HG03469 (cell line): Measurements from ENCODE around the gene GOSR2.

Source experiments
- ATAC-seq: cut with Tn5 transposase; IDR thresholded peaks from one replicate; pipeline ENCODE4 v1.9.1; 2021; ENCODE audit warnings: mild to moderate bottlenecking, moderate library complexity, moderate number of reproducible peaks; ENCODE audit not compliant: unreplicated experiment

Gene GOSR2

DNA sequence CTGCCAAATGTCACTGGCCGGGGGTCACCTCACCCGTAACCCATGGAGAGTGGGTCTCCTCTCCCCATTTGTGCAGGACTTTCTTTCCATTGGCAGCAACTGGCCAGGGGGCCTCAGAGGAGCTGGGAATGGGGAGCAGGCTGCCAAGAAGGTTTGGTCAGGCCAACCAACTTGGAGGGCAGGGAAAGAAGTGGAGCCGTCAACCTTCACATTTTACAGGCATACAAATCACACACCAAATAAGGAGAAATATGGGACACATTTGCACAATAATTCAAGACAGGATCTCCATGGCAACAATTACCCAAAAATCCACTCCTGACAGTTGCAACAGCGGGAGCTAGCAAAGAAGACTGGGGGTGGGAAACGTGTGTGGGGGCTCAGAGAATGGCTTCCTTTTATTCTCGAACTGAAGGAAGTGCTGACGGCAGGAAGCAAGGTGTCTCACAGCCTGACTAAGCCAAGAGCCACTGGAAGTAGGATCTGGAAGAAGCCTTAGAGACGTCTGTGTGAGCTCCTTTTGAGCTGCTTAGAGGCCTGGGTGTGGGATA lies 35.2 kb downstream of the GOSR2 start:
- no peak for ATAC-seq

DNA sequence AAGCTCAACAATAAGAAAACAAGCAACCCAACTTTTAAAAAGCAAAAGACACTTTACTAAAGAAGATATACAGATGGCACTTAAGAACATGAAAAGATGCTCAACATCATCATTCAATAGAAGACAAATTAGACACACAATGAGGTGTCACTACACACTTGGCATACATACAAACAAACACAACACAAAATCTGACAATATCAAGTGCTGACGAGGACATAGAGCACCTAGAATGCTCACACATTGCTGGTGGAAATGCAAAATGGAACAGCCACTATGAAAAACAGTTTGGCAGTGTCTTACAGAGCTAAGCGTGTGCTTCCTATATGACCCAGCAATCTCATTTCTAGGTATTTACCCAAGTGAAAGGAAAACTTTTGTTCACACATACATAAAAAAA lies 37.2 kb downstream of the GOSR2 start:
- ATAC-seq = no peak

DNA sequence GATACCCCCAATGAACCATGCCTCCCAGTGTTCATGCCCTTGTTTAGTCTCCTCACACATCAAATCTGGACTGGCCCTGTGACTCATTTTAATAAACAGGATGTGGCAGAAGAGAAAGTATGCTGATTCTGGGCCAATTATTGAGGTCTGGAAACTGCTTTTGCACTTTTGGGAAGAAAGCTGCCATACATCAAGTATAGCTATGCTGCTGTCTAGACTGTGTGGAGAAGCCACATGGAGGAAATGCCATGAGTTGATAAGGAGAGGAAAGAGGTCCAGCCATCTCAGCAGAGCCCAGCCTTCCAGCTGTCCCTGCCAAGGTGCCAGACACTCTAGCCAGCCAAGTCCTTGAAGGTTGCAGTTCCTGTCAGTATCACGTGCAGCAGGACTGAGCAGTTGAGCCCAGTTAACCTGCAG lies 39.4 kb downstream of the GOSR2 start:
- no peak for ATAC-seq

- no peak for ATAC-seq
Measured at GRCh38 chr17:46963571-46963970, 40.6 kb downstream of the GOSR2 start.

DNA sequence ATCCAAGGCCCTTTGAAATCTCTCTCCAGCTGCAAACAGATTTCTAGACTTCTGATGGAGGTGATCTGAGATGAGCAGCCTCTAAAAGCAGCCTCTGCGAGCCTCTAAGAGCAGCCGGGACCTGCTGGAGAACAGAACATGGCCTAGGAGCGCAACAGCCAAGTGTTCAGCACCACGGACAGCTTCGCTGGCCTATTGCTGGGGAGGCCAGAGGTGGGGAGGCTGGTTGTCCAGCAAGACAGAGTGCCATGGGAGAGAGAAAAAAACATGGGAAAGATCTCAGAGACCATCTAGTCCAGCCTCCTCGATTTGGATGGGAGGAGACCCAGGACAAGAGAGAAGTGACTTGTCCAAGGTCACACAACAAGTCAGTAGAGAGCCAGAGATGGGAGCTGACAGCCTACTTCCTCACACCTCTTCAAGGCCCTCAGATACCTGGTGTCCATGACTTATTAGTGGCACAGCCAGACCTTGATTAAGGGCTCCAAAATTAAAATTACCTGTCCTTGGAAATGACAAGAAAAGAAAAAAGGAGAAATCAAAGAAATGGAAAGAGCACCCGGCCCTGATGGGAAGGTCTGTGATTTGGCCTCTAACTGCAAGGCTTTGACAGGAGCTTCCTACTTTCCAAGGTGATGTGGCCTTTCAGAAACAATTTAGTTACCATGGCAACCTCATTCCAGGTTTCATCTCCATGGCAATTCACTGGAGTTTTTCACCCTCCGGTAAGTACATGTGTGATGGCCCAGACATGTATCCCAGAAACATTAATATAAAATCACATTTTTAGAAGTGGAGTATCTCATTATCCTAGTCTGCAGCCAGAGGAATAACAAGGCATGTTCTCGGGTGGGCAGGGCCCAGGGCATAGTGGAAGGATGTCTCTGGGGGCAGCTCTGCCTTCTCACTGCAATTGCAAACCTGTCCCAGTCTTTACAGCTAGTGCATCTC lies 41.6 kb downstream of the GOSR2 start:
- ATAC-seq = no peak

- no peak for ATAC-seq
Measured at GRCh38 chr17:46968224-46968834, 45.4 kb downstream of the GOSR2 start.

- ATAC-seq = no peak
Measured at GRCh38 chr17:46968896-46969295, 45.9 kb downstream of the GOSR2 start.

DNA sequence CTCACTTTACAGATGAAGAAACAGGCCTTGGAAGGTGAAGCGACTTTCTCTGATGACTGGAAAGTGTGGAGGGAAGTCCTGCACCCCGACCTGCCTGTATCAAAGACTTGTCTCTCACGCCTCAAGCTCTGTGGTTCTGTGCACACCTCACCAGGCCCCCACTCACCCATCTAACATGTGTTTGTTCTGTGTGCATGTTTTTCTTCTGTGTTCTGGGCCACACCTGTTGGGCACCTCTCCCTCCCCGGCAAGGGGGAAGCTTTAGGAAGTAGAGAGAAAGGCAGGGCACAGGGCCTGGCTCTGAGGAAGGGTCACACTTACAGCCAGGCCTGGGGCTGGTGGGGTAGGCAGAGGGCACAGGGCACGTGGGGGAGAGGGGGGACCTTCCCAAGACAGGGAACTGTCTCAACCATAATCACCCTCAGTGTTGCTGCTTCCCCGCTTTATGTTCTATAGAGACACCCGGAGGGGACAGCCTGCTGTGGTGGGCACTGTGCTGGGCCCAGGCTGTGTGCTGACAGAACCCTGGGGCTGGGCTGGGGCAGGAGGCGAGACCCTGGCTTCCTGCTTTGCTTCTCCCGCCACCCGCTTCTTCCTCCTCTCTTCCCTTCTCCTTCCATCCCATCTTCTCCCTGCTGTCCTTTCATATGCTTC lies 48.8 kb downstream of the GOSR2 start:
- ATAC-seq = no peak

DNA sequence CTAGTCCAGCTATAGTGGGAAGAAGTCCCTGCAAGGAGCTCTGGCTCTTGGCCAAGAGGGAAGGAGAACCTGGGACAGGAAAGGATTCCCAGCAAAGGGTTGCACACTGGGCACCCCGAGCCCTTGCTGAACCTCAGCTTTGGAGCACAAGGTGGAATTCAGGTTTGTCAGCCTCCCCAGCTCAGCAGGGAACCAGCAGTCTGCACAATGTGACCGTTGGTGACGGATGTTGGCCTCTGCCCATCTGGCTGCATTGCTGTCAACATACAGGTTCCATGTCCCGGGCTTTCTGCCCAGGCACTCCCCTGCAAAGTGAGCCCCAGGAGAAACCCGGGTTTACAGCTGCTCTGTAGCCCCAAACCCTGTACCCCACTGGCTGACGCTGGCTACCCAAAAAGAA lies 49.4 kb downstream of the GOSR2 start:
- ATAC-seq = no peak

GRCh38 chr17:46974086-46974485 lies 51.1 kb downstream of the GOSR2 start:
- no peak for ATAC-seq

DNA sequence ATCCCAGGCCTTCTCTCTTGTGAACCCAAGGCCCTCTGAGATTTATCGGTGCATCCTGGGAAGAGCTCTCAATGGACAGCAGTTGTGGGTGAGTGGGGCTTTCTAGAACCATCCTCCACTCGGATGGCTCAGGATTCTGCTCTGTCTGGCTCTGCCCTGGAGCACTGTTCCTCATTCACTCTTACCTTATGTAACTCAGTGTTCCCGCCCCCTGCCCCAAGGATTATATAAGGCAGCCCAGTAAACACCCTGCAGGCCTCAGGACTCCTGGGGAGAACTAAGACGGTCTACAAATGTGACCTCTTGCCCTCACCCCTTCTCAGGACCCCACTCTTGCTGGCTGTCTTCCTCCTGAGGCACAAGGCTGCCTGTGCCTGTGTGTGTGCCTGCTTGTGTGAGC lies 52.3 kb downstream of the GOSR2 start:
- ATAC-seq = no peak

- ATAC-seq = no peak
Measured at GRCh38 chr17:46976626-46977270, 53.8 kb downstream of the GOSR2 start.

DNA sequence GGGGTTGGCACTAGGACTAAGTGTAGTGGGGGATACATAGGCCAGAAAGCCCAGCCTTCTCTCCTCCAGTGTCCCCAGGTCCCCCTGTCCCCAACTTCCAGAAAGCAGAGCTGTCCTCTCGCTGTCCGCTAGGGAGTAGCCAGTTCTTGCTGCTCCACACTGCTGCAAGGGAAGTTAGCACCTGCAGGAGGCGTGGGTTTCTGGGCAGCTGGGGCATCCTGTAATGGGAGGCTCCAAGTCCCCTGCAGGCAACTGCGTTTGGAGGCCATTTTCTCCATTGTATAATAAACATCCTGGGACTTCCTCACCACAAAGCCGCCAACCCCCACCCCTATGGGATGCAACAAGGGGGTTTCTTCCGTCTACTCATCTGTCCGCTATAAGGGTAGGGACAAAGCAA lies 54.4 kb downstream of the GOSR2 start:
- ATAC-seq = no peak

DNA sequence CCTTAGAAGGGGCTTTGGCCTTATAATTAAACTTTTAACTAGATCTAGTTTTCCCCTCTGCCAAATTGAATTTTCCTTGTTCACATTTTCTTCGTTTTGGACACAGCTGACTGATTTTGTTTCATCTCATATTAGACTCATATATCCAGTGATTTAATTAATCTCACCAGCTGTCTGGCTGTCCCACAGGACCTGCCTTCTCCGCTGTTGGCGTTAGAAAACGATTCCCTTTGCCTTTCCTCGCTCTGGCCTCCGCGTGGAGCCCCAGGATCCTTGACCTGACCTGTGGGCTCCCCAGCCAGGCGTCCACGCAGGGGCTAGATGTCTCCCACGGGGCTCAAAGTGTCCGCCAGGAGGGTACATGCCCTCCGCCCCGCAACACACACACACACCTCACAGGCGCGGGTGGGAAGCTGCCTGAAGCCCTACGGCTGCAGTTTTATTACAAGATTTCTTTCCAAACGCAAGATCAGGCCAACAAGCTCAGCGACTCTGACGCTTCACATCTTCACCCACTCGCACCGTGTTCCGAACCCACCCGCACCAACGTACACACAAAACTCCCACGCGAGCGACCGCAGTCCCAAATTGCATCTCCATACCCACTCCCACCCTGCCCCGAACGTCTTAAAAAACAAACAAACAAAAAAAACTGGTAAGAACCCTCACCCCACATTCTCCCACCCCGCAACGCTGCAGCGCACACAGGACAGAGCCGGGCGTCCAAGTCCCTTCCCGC lies 55.0 kb downstream of the GOSR2 start:
- no peak for ATAC-seq

DNA sequence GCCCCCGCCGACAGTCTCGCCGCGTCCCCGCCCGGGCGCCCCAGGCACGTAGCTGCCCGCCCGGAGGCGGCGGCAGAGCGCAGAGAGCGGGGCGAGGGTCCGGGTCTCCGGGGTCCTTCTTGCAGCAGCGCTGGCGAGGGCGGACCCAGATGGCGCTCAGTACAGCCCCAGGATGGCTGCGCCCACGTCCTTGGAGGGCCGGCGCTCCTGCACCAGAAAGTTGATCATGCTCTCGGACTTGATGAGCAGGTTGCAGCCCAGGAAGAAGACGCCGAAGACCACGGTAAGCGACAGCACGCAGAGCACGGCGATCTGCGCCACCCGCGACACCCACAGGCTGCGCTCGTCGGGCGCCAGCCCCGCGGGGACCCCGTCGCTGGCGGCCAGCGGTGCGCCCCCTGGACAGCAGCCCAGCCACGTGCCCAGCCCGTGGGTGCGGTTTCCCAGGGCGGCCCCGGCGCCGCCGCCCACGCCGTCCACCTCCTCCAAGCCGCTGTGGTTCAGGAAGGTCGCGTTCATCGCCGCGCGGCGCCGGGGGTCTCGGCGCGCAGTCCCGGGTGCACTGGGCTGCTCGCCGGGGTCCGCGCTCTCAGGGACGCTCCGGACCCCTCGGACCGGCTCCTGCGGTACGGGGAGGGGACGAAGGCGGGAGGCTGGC lies 55.7 kb downstream of the GOSR2 start:
- no peak for ATAC-seq

GRCh38 chr17:46979147-46979863 lies 56.3 kb downstream of the GOSR2 start, which contains the start of gene RPRML:
Gene RPRML (minus strand): TSS chr17:46979253. CDS start chr17:46979007, 246 bp downstream.
- no peak for ATAC-seq

GRCh38 chr17:46982577-46982976 lies 59.6 kb downstream of the GOSR2 start:
- ATAC-seq = no peak

DNA sequence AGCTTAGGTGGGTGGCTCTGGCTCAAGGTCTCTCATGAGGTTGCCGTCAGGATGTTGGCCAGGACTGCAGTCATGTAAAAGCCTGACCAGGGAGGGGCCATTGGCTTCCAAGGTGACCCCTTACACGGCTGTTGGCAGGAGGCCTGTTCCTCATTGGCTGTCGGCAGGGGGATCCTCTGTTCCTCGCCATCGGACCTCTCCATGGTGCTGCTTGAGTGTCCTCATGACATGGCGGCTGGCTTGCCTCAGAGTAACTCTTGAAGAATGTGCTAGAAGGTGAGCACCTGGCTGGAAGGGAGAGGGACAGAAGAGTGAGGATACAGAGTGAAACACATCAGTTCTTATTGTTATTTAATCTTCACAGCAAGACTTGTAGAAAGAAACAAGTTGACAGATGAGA lies 60.8 kb downstream of the GOSR2 start:
- ATAC-seq = no peak

DNA sequence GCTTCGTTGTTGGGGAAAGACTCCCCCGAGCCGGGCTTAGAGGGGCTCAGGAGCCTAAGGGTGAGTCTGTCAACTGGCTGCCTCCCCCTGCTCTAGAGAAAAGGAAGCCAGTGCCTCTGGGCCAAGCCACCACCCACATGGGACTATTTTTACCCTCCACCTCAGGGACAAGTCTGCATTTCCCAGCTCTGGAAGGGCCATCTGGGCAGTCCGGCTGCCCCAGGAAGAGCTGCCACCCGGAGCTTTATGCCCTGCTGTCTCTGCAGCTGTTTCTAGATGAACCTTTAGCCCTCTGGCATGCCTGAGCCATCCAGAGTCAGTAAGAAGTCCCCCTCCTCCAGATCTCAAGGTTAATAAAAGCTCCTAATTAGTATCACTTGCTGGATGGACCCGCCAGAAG lies 61.4 kb downstream of the GOSR2 start:
- ATAC-seq = no peak
